GM12892 (cell line): Measurements from ENCODE around the gene RFNG.

Experiments used
- DNase-seq: peaks from one replicate; pipeline ENCODE4 v3.0.0; 2011; ENCODE audit not compliant: insufficient read length
- FAIRE-seq: peaks from 2 replicates; lab custom pipeline; 2011; peaks lifted over from hg19 to GRCh38; lab: Jason Lieb, UNC
- POLR2A ChIP-seq: IDR thresholded peaks from 2 replicates; pipeline ENCODE4 v1.6.1; 2011; ENCODE audit warnings: low read depth, low read length, control low read depth
- POLR2AphosphoS5 ChIP-seq: IDR thresholded peaks from 2 replicates; pipeline ENCODE4 v1.6.1; 2011; ENCODE audit warnings: low read depth, low read length, control low read depth
- TAF1 ChIP-seq: IDR thresholded peaks from 2 replicates; pipeline ENCODE4 v1.6.1; 2011; ENCODE audit warnings: low read depth, mild to moderate bottlenecking, control low read depth, low read length, borderline replicate concordance

Gene RFNG

DNA sequence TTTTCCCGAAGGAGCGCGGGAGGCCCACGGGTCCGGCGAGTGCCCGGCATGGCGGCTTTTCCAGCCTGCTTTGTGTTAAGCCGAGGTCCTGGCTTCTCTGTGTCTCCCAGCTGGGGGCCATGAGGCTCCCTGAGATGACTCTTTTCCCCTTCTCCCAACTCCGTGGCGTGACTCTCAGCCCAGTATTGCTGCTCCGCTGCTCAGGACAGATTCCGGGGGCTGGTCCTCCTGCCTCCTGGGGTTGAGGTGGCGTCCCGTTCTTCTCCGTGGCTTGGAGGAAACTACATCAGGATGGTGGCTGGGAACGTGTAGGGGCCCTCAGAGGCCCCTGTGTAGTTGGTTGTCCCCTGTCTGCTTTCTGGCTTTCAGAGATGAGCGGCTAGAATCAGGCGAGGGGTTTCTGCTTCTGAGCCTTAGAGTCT, 1.0 kb upstream of the RFNG start:
- FAIRE-seq (no peak), DNase-seq (no peak)
- no peak for TF ChIP-seq TAF1
- TF ChIP-seq POLR2AphosphoS5 = no peak
- TF ChIP-seq POLR2A = no peak

- DNase-seq (peak; percentile 53), FAIRE-seq (peak; percentile 9)
- TF ChIP-seq POLR2AphosphoS5 = no peak
- no peak for TF ChIP-seq POLR2A
- TF ChIP-seq TAF1 = no peak
Measured at GRCh38 chr17:82050761-82051641, 610 bp downstream of the RFNG start.

GRCh38 chr17:82050152-82050760, 1.4 kb downstream of the RFNG start:
- no peak for TF ChIP-seq TAF1
- no peak for TF ChIP-seq POLR2AphosphoS5
- no peak for TF ChIP-seq POLR2A
- DNase-seq (no peak), FAIRE-seq (no peak)

- DNase-seq (no peak), FAIRE-seq (no peak)
- no peak for TF ChIP-seq TAF1
- TF ChIP-seq POLR2AphosphoS5 = no peak
- no peak for TF ChIP-seq POLR2A
Measured at GRCh38 chr17:82049521-82049971, 2.1 kb downstream of the RFNG start.

- TF ChIP-seq TAF1 = no peak
- TF ChIP-seq POLR2AphosphoS5 = no peak
- TF ChIP-seq POLR2A = no peak
- no peak for DNase-seq
- no peak for FAIRE-seq
Measured at GRCh38 chr17:82049106-82049505, 2.5 kb downstream of the RFNG start.

- DNase-seq (no peak), FAIRE-seq (no peak)
- TF ChIP-seq POLR2A (no peak), TAF1 (no peak), POLR2AphosphoS5 (no peak)
Measured at GRCh38 chr17:82048571-82048971, 3.0 kb downstream of the RFNG start.

GRCh38 chr17:82047914-82048570, 3.6 kb downstream of the RFNG start:
- no peak for FAIRE-seq
- DNase-seq = no peak
- no peak for TF ChIP-seq TAF1
- no peak for TF ChIP-seq POLR2A
- no peak for TF ChIP-seq POLR2AphosphoS5

GRCh38 chr17:82047379-82047778, 4.2 kb downstream of the RFNG start:
- DNase-seq (no peak), FAIRE-seq (no peak)
- no peak for TF ChIP-seq TAF1

- FAIRE-seq (no peak), DNase-seq (no peak)
- TF ChIP-seq POLR2AphosphoS5 = no peak
- TF ChIP-seq TAF1 = no peak
- TF ChIP-seq POLR2A = no peak
Measured at GRCh38 chr17:82046903-82047302, 4.7 kb downstream of the RFNG start.

DNA sequence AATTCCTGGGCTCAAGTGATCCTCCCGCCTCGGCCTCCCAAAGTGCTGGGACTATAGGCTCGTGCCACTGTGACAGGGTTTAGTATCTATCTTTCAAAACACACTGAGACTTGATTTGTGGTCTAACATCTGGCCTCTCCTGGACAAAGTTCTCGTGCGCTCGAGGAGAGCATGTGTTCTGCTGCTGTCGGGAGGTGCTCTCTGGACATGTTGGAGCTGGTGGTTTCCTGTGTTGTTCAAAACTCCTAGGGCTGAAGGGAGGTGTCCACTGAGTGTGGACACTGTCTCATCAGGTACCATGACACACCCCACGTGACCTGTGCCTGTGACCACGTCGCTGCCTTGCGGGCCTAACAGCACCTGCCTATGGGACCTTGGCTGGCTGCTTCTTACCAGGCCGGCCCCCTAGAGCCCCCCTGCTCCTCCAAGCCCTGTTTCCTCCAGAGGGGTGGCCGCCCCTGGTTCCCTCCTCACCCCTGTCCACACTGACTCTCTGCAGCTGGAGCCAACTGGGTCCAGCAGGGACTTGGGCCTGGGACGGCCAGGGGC, 5.6 kb downstream of the RFNG start:
- TF ChIP-seq POLR2AphosphoS5 (no peak), POLR2A (no peak), TAF1 (no peak)
- FAIRE-seq = no peak
- no peak for DNase-seq

DNA sequence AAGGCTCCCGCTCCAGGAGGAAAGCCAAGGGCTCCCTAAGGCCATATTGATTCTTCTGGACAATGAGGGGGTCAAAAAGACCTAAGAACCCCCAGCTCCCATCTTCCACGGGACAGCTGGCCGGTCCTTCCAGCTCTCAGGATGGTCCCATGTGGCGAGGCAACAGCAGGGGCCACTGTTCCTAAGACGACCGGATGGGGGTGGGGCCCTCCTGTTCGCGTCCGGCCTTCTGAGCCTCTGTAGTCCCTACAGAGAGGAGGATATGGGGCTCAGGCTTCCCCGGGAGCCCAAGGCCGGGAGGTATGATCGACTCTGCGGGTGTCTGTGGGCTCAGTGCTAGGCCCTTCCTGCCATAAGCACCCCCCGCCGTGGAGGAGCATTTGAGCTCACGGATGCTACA, 8.1 kb downstream of the RFNG start:
- FAIRE-seq (no peak), DNase-seq (no peak)
- no peak for TF ChIP-seq TAF1
- TF ChIP-seq POLR2AphosphoS5 = no peak
- no peak for TF ChIP-seq POLR2A
